NCI-H1417 (cell line): ENCODE data around the gene LIM2.
A peak's percentile ranks its signal among the peaks of the same experiment; 100 is the strongest.
"Not testable (repeated sequence)": the region's sequence is repeated elsewhere in the genome, so short reads cannot be mapped to it uniquely, and the experiment has no call there.

ENCODE experiments used
- DNase-seq, 3 experiments: peaks; one replicate each; lab custom pipeline; 2025; lab: John Stamatoyannopoulos, UW

Gene LIM2, protein sequence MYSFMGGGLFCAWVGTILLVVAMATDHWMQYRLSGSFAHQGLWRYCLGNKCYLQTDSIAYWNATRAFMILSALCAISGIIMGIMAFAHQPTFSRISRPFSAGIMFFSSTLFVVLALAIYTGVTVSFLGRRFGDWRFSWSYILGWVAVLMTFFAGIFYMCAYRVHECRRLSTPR

DNA sequence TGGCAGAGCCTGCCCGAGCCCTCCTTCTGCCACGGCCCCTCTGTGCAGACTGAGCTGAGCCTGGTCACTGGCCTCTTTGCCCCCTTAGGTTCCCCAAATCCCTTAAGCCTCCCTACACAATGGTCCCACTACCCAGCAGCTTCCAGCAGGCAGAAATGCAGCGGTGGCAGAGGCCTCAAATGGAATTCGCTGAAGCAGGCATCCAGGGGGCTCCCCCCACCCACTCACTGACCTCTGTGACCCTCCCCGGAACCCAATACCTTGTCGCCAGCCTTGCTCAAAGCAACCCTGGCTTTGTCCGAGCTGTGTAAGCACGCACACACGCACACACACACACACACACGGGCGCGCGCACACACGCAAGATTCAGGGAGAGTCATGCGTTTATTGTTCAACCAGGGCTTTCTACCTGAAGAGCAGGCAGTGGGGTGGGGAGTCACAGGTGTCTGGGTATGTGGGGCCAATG, at the start of gene LIM2:
TSS of gene LIM2 (minus strand) at position 51 of the 466 bp plus-strand sequence. CDS start 531 bp downstream, outside the sequence.
- no peak for DNase-seq

DNA sequence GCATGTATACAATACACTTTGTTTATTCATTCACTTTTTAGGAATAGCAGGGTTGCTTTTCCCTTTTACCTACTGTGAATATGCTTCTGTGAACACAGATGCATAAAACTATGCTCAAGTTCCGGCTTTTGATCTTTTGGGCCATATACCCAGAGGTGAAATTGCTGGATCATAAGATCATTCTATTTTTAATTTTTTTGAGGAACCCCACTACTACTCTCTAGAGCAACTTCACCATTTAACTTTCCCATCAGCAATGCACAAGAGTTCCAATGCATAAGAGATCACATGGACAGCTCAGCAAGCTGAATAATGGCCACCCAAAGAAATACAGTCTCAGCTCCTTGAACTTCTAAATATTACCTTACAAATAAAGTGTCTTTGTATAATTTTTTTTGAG, 46.7 kb upstream of the LIM2 start:
- DNase-seq, result no peak

DNA sequence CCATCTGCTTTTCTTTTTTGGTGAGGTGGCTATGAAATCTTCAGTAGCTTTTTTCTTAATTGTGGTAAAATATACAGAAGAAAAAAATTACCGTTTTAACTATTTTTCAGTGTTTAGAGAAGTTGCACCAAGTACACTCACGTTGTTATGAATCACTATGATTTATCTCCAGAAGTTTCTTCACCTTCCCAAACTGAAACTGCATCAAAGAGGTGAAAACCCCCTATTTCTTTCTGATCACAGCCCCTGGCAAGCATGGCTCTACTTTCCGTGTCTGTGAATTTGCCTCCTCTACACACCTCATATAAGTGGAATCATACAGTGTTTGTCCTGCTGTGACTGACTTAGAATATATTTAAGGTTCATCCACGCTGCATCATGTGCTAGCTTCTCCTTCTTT, 45.3 kb upstream of the LIM2 start:
- no peak for DNase-seq

DNA sequence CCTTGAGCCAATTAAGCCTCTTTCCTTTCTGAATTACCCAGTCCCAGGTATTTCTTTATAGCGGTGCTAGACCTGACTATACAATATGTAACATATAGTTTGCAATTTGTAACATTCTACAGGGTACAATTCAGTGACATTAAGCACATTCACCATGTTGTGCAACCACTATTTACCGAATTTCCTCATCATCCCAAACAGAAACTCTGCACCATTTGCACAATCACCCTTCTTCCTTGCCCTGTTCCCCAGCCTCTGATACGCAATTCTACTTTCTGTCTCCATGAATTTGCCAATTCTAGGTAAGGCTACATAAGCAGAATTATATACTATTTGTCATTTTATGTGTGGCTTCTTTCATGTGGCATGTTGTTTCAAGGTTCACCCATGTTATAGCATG, 43.4 kb upstream of the LIM2 start:
- DNase-seq, result no peak

DNA sequence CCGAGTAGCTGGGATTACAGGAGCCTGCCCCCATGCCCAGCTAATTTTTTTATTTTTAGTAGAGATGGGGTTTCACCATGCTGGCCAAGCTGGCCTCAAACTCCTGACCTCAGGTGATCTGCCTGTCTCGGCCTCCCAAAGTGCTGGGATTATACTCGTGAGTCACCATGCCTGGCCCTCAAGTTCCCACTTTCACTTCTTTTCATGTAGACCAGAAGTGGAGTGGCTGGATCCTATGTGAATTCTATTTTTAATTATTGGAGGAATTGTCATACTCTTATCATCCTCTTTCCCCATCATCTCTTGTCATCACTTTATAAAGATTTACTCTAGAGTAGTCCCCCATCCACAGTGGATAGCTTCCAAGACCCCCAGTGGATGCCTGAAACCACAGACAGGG, 42.4 kb upstream of the LIM2 start:
- no peak for DNase-seq

DNA sequence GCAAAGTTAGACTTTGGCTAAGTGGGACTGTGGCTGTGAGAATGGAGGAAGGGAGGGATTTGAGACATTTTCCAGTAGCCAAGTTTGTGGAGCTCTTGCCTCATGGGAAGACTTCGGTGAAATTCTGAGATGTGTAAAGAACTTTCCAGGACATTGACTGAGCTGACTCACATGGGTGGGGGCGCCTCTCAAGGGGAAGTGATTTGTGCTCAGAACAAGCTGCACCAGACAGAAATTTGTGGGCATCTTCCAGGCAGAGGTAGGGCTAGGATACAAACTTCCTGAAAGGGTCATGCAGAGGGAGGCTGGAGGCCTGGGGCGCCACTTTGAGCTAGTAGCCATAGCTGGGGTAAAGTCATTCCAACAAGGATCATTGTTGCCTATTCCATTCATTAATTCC, 39.4 kb upstream of the LIM2 start:
- no peak for DNase-seq

DNA sequence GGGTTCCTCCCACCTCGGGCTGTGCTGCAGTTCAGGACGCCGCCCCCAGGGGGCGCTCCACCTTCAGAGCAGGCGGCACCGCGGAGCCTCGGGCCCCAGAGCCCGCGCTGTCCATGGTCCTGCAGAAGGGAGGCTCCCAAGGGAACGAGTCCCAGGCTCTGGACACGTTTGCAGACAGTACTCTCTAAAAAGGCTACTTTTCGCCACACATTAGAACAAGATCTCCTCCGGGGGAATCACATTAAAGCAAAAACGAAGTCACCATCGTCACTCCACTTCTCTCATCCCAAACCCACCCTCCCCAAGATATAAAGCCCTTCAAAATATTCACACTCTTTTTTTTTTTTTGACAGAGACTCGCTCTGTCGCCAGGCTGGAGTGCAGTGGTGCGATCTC, 34.3 kb upstream of the LIM2 start:
- DNase-seq, result peak in 1 of 3 experiments; percentile 13

DNA sequence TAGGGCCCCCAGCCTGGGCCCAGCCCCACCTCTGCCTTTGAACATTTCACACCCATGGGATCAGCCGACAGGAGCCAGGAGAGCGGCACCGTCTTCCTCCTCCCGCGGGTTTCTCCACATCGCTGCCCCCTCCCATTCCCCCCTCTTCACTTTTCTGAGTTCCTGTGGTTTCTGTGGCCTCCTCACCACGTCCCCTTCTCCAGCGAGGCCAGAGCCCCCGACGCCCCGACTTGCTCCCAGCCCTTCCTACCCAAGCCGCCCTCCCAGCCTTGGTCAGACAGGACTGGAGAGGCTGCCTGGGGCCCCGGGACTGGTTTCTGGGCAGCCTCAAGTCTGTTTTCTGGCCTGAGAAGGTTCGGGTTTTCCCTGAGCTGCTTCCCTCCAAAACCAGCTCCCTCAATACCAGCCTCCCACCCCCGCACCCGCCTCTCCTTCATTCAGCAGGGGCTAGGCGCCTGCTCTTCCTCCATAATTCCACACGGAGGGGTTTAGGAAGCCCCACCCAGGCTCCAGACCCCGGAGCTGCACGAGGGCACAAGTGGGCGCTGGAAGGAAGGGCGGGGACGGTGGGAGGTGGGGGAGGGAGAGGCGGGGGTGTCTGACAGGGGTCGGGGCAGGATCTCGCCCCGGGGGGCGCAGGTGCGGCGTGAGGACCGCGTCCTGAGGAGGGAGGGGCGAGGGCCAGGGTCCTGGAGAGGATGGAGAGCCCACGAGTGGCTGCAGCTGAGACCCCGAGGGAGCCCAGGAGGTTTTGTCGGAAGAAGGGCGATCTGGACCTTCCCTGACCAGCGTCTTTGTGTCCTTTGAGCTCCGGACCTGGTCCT, 33.7 kb upstream of the LIM2 start:
- no peak for DNase-seq

DNA sequence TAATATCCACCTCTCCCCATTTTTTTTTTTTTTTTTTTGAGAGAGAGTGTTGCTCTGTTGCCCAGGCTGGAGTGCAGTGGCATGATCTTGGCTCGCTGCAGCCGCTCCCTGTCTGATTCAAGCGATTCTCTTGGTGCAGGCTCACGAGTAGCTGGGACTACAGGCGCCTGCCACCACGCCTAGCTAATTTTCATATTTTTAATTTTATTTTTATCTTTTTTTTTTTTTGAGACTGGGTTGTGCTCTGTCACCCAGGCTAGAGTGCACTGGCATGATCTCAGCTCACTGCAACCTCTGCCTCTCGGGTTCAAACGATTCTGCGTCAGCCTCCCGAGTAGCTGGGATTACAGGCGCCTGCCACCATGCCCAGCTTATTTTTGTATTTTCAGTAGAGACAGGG, 32.7 kb upstream of the LIM2 start:
- not testable (repeated sequence) for DNase-seq

DNA sequence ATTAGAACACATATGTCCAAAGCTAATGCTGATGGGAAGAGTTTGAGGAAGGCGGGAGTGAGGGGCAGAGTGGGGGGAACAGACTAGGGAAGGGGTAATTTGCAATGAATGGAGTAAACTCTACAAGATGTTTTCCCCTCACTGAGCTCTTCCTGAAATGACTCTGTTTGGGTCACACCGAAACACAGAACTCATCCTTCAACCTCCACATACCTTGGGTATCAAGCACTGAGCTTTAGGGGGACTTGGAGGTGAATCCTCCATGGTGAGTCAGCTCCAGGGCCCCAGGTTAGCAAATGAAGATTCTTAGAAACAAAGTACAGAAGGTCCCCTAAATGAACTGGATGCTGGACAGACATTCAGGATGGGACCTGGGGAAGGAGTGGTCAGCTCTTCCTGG, 30.9 kb upstream of the LIM2 start:
- DNase-seq, result no peak

DNA sequence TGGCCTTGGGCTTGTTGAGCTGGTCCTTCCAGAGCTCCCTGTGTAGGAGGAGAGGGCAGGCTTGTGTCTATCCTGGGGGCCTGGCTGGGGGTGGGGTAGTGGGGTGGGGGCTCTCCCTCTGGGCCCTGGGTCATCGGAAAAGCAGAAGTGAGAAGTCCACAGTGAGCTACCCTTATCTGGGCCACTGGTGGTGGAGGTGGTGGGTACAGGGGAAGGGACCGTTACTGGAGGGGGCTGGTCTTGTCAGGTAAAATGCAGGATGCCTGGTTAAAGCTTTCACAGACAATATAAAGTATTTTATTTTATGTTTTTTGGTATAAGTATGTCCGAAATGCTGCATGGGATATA, 30.0 kb upstream of the LIM2 start:
- DNase-seq, result no peak

DNA sequence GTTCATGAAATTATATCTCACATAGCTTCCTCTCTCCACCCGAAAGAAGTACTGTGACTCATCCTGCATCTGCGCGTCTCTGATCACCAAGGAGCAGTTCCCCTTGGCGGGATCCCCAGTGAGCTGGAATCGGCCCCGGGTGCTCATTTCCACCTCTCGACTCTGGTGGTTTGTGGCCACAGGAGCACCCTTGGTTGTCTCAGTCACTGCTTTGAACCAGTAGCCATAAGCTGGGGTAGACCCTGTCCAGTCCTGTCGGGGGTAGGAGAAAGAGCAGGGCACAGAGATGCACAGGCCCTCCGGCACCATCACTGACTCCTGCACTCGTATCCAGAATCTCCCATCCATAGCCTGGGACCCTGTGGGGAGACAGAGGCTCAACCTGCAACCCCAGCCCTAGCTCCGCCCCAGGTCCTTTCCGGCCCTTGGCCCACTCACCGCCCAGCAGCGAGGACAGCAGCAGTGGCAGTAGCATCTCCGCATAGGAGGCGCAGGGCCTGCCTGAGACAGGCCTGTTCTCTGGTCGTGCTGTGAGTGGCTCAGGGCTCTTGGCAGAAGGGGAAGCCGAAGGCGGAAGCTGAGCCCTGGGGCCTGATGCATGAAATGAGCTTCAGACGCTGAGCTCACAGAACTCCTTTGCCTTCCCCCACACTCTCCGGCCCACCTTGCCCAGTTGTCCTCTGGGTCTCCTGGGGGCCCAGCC, 29.5 kb upstream of the LIM2 start, which contains the start of gene SIGLEC10:
TSS of gene SIGLEC10 (minus strand) at position 536 of the 703 bp plus-strand sequence. CDS start at position 475, 61 bp downstream.
- no peak for DNase-seq

DNA sequence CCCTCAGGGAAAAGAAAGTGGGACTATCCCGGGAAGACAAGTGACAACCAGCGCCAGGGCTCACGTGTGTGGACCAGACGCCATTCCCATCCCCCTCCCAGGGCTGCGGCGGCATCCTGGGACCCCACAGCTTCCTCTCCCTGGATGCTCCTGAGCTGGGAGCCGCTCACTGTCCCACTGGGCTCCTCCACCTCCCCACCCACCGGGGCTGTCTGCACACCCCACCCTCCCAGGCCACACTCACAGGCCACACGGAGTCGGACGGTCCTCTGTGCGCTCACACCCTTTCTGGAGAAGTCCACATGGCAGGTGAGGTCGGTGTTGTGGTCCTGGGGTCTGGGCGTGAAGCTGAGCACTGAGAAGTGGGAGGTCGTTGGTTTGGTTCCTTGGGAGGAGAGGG, 28.6 kb upstream of the LIM2 start:
- not testable (repeated sequence) for DNase-seq

DNA sequence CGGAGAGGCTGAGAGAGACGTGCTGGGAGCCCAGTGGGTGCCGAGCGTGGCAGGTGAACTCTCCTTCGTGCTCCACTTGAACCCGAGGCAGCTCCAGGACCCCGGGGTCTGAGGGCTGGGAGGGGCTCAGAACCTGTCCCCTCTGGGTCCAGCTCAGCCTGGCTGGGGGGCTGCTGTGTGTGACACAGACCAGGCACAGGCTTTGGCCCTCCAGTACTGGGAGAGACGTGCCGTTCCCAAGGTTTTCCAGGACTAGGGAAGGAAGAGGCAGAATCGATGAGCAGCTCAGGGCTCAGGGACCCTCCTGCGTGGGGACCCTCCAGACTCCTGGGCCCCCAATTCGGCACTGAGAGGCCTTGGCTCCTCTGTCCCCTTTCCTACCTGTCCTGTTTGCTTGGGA, 27.4 kb upstream of the LIM2 start:
- no peak for DNase-seq

DNA sequence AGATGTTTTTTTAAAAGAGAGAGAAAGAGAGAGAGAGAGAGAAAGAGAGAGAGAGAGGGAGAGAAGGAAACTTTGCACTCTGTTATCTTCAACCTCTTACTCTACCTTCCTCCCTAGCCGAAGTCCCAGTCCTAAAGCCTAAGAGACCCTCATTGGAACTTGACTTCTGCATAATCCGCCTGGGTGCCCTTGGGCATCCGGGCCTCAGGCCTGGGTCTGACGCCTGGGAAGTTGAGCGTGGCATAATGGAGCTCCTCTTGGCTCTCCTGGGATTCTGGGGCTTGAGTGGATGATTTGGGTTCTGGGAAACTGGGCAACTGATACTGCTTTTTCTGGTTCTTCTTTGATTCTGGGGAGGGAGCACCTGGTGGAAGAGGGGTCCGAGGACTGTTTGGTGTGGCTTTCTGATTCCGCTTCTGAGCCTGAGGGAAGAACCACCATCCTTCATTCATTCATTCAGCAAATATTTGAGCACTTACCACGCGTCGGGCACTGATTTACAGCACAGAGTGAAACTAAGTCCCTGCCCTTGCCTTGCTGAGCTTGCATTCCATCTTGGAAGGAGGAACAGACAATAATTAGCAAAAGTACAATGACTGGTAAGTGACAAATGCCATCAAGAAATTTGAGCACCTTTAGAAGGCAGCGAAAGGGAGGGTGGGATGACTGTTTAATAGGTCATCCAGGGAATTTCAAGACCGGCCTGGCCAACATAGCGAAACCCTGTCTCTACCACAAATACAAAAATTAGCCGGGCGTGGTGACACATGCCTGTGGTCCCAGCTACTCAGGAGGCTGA, 23.4 kb upstream of the LIM2 start:
- DNase-seq, result no peak

DNA sequence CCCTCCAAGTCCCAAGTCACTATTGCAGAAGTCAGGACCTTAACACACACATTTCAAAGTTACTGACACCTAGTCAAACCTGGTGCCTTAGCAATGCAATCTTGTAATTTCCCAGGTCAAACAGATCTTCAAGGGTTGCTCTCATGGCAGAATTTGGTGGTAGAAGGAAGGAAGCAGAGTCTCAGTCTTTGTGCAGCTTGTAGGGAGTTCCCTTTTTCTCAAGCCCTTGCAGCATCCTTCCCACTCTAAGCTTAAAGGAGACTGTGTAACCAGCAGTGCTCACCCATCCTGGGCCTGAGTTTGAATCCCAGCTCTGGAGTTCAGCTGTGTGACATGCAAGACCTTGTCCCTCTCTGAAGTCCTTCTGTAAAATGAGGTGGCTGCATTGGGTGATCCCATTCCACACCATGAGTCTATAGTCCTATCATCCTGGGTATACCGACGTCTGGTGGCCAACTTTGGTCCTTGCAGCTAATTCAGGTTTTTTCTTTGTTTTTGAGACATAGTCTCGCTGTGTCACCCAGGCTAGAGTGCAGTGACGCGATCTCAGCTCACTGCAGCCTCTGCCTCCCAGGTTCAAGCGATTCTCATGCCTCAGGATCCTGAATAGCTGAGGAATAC, 19.8 kb upstream of the LIM2 start:
- no peak for DNase-seq

DNA sequence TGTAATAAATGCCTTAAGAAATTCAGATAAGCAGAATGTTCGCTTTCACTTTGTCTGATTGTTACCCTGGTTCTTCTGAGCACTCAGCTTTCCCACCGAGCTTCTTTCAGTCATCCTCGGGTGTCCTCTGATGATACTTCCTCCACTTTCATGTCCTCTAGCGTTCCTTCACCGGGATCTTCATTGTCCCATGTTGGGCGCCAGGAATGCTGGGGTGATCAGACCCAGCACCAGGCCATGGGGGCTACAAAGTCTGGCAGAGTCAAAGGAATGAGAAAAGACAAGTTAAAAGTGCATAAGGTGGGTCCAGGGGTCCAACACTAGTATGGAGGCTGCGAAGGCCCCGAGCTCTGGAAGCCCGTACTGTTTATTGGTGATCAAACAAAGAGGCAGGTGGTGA, 14.3 kb upstream of the LIM2 start:
- DNase-seq, result no peak

DNA sequence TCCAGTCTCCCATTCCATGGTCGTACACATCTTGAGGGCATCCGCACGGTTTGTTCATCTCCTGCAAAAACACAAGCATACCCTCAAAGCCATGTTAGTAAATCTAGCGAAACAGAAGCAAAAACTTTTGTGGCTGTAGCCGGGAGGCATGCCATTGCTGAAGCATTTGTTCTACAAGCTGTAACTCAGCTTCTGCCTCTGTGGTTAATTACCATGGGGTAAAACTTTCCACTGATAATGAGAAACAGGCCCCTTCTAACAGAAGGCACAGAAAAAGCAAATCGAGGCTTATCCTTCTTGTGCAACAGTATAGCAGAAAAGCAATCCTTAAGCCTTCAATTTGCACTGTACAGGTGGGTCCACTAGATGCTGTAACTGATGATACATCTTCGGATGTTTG, 12.2 kb upstream of the LIM2 start:
- not testable (repeated sequence) for DNase-seq

DNA sequence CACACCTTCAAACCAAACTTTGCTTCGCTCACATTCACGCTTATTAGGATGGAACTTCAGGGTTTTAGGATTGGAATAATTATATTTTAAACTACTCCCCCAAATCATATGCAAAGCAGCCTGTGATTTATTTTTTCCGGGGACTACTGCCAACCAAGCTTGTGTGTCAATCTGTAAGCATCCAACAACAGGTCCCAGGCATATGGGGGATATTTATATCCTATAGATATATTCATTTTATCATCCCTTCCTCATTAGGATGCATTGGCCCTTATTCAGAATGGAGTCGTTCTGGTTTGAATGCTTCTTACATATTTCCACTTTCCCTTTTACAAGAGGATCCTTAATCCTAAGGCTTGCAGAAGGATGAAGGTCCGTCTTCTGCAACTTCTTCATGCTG, 11.5 kb upstream of the LIM2 start:
- no peak for DNase-seq

DNA sequence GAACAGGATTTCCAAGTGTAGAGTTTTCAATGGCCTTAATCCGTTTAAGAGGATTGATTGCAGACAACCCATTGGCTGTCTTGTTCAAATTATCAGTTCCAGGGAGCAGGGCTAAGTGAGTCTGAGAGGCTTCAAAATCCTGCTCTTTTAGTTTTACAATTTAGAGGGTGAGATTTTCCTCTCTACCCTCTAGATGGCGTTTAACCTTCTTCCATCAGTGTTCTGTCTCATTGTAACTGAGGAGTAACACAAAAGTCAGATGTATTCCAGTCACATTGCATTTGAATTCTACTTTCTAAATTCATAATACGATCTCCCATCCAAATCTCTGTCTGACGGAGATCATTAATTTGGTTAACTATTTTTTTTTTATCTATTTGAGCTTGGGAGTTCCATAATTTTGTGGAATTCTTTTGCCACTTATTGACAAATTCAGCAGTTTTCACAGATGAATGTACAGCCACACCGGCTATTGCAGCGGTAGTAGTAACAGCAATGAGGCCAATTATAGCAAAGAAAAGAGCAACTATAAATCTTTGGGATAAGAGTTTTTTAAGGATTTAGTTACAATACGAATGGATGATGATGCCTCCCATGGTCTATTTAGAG, 10.4 kb upstream of the LIM2 start:
- peak in 1 of 3 experiments; percentile 3 for DNase-seq

DNA sequence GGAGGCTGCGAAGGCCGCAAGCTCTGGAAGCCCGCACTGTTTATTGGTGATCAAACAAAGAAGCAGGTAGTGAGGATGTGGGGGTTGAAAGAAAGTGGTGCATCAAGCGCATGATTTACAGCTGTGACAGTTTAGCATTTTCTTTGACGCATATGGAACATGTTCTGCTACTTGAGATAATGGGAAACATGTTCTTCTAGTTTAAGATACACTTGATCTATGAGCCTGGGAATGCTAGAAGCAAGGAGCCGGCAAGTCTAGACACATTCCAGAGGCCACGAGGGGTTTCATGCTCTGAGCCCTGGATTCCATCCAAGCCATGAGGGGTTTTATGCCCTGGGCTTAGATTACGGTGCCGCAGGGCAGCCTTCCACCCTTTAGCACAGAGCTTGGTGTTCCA, 9.7 kb upstream of the LIM2 start:
- not testable (repeated sequence) for DNase-seq
